GM21825 (cell line): Measurements from ENCODE around the gene UBE2V1.
"Not testable (repeated sequence)": the region's sequence is repeated elsewhere in the genome, so short reads cannot be mapped to it uniquely, and the experiment has no call there.

Experiments used
- ATAC-seq: cut with Tn5 transposase; IDR thresholded peaks from one replicate; pipeline ENCODE4 v1.9.1; 2021; ENCODE audit warnings: mild to moderate bottlenecking, moderate library complexity; ENCODE audit not compliant: unreplicated experiment

The UBE2V1 gene

GRCh38 chr20:50138120-50138478 is 25.1 kb upstream of the UBE2V1 start:
- no peak for ATAC-seq

- not testable (repeated sequence) for ATAC-seq
Measured at GRCh38 chr20:50137702-50138101, 24.8 kb upstream of the UBE2V1 start.

GRCh38 chr20:50136822-50137599 is 24.1 kb upstream of the UBE2V1 start:
- no peak for ATAC-seq

GRCh38 chr20:50135157-50135556 is 22.2 kb upstream of the UBE2V1 start:
- not testable (repeated sequence) for ATAC-seq

GRCh38 chr20:50133474-50134217 is 20.7 kb upstream of the UBE2V1 start:
- no peak for ATAC-seq

GRCh38 chr20:50133041-50133440 is 20.1 kb upstream of the UBE2V1 start:
- ATAC-seq = no peak

DNA sequence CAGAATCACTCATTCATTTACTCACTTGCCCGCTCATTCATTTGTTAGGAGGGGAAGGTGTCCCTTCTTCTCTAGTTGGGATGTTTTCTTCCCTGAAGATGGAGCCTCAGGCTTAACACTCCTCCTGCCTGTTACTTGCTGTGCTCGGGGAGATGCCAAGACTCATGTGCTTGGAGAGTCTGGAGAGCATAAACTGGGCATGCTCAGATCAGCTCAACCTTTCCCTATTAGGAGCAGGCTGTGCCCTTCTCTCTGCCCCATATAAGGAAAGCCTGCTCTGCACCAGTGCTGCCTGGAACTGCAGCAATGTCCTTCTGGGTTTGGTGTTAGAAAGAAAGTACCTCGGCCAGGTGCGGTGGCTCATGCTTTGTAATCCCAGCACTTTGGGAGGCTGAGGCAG is 18.0 kb upstream of the UBE2V1 start:
- no peak for ATAC-seq

DNA sequence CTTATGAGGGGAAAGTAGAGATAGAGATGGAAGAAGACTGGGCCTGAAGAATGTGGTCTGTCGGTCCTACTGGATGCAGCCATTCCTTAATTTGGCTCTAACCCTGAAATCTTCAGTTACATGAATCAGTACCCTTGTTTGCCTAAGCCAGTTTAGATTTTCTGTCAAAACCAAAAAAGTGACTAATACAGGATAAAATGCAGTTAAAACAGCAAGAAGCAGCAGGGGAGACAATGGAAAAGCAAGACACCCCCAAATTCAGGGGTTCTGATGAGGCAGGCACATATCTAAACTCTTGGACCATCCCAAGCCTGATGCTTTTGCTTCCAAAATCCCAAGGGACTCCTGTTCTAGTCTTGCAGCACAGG is 17.4 kb upstream of the UBE2V1 start:
- no peak for ATAC-seq

DNA sequence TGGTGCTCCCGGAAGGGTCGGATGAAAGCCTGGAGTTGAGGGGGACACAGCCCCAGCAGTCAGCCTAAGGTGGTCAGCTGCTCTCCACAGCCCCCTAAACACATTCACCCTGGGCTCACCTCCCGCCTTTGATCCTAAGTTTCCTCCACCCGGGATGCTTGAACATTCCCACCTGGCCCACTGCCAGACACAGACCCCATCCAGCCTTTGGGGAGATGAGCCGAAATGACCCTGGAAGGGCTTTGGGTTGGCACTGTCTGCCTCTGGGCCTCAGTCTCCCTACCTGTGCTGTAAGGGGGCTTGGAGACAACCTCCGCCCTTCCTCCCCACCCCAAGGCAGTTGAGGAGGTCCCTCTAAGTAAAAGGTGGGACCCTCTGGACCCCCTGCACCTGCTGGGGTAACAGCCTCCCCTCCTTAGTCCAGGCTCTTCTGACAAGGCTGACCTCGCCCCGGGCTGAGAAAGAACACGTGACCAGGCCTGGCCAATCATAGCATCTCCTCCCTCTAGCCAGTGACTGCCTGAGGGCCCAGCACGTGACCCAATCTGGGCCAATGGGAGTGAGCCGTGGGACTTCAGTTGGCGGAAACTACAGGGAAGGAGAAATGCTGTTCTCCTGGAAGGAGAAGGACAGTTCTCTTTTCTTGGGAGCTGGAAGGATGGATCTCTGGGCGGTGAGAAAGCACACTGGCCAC is 16.9 kb upstream of the UBE2V1 start:
- ATAC-seq = no peak

DNA sequence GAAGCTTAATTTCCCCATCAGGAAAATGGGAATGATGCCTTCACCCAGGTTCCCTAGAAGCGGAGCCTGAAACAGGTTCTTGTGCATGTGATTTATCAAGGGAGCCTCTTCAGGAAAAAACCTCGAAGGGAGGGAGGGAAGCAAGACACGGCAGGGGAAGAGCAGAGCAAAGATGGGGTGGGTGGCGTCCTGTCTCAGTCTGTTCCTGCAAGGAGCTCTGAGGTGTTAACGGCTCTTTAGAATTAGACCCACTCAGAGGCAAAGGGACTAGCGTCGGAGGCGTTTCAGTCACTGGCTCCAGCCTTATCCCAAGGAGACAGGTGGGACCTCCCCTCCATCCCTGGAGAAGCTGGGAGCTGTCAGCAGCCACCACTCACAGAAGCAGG is 15.6 kb upstream of the UBE2V1 start:
- no peak for ATAC-seq

- ATAC-seq = no peak
Measured at GRCh38 chr20:50127587-50128519, 14.9 kb upstream of the UBE2V1 start.

GRCh38 chr20:50126662-50127061 is 13.7 kb upstream of the UBE2V1 start:
- no peak for ATAC-seq

GRCh38 chr20:50125279-50125678 is 12.3 kb upstream of the UBE2V1 start:
- ATAC-seq = no peak

DNA sequence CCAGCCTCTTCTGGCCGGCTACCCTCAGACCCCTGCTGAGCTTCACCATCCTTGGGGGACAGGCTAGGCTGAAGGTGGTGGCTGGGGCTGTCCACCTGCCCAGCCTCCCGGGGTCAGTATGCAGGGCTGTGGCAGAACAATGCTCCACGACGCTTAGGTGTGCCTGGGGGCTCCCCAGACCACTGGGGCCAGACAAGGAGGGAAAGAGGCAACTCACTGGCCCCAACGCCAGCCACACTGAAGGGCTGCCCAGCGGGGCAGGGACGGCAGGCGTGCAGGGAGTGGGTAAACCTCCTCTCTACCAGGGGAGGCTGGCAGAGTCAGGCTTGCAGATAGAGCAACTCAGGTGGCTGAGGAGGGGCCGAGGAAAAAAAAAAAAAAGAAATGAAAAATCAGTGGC is 11.5 kb upstream of the UBE2V1 start:
- no peak for ATAC-seq

DNA sequence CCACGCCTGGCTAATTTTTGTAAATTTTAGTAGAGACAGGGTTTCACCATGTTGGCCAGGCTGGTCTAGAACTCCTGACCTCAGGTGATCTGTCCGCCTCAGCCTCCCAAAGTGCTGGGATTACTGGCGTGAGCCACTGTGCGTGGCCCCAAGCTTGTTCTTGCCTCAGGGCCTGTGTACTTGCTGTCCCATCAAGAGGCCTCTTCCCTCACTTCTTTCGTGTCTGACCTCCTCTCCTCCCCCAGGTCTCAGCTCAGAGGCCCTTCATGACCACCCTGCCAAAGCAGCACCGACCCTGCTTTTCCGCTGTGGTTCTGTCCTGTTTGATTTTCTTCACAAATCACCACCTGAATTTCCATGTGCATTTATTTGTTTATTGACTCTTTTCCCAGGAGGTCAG is 10.5 kb upstream of the UBE2V1 start:
- no peak for ATAC-seq

- no peak for ATAC-seq
Measured at GRCh38 chr20:50122763-50123162, 9.8 kb upstream of the UBE2V1 start.

DNA sequence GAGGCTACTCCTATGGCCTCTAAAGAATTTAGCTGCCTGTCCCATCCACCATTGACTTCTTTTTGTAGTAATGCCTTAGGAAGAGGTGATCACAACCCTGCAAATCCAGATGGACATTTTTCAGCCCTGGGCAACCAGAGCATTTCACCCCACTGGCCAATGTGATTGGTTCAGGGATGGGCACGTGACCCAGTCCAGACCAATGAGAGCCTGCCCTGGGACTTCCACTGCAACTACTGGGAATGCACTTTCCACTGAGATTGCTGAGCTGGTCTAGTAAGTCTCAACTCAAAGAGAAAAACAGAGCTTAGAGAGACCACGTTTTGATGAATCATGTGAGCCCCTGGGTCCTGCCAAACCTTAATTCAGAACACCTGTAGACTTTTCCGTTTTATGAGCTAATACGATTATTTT is 8.9 kb upstream of the UBE2V1 start:
- ATAC-seq = no peak

- no peak for ATAC-seq
Measured at GRCh38 chr20:50120935-50121693, 8.2 kb upstream of the UBE2V1 start.

GRCh38 chr20:50118203-50118602 is 5.3 kb upstream of the UBE2V1 start:
- ATAC-seq = no peak

- no peak for ATAC-seq
Measured at GRCh38 chr20:50116368-50116999, 3.5 kb upstream of the UBE2V1 start.
